K562 (cell line): ENCODE measurements around the gene YTHDC1. TPM values are rescaled to one million over a fixed set of nuclear protein-coding genes. Genes with fewer than 3 reads are reported as not detected.

Experiments
- ATAC-seq: fragments of 200-7000 bp; cut with Tn5 transposase; 3 replicates; pipeline ENCODE4 v1.9.1; 2020; ENCODE audit warnings: moderate library complexity
- BruUV-seq: library from RNA; stranded (reverse); fragments of 400-500 nt; replicated peaks from 2 replicates; lab custom pipeline; 2021; lab: Mats Ljungman, UMichigan
- CTCF ChIA-PET: fragments of 300-600 bp; formaldehyde crosslinking; extraction: SDS; loops from one replicate; lab custom pipeline; 2021; ENCODE audit warnings: low intra/inter-chr PET ratio; lab: Yijun Ruan, JAX
- POLR2A ChIA-PET: fragments of 300-600, 350-650 bp; sonication (Branson Sonifier 250); formaldehyde crosslinking; extraction: SDS; loops from one replicate; lab custom pipeline; 2021; ENCODE audit warnings: antibody characterized with exemption, inconsistent platforms; lab: Yijun Ruan, JAX
- DNase-seq, 4 experiments: peaks; one replicate each; pipeline versions ENCODE4 v3.0.0 to v3.0.0-alpha.2; 2011 to 2018; ENCODE audit warnings: low spot score in 3 of 4, mixed read lengths in 3 of 4; ENCODE audit errors: extremely low read depth in 1 of 4
- FAIRE-seq: peaks from 2 replicates; lab custom pipeline; 2011; peaks lifted over from hg19 to GRCh38; lab: Jason Lieb, UNC
- H2AFZ ChIP-seq: 2 replicates; pipeline ENCODE4 v1.6.0; 2011; ENCODE audit warnings: low read depth, low read length, control low read depth, inconsistent platforms
- H3K27ac ChIP-seq: fragments of 200-600 bp; 3 replicates; pipeline ENCODE4 v1.8.0; 2011; ENCODE audit warnings: low read depth, mild to moderate bottlenecking, control low read depth, inconsistent platforms, low read length, moderate library complexity, mixed read lengths; ENCODE audit errors: extremely low read depth
- H3K27me3 ChIP-seq, 2 experiments: fragments of 300-600 bp in 1 of 2; 2 replicates in 1 of 2; 3 replicates in 1 of 2; pipeline versions ENCODE4 v1.6.0 to v1.8.0; 2011; ENCODE audit warnings: inconsistent platforms in 2 of 2, low read length in 2 of 2, mild to moderate bottlenecking in 1 of 2, mixed read lengths in 1 of 2, moderate library complexity in 1 of 2; ENCODE audit not compliant: control insufficient read depth in 2 of 2, insufficient read depth in 2 of 2
- H3K36me3 ChIP-seq: fragments of 300-600 bp; 3 replicates; pipeline ENCODE4 v1.8.0; 2011; ENCODE audit warnings: mild to moderate bottlenecking, low read length, inconsistent platforms; ENCODE audit not compliant: control insufficient read depth, insufficient read depth
- H3K4me1 ChIP-seq, 2 experiments: fragments of 200-600 bp in 1 of 2; replicated peaks in 1 of 2; 2 replicates in 1 of 2; 3 replicates in 1 of 2; pipeline versions ENCODE4 v1.5.1 to v1.8.0; 2011; ENCODE audit warnings: inconsistent platforms in 2 of 2, low read length in 2 of 2, mild to moderate bottlenecking in 1 of 2, mixed read lengths in 1 of 2, moderate library complexity in 1 of 2; ENCODE audit not compliant: control insufficient read depth in 2 of 2, insufficient read depth in 2 of 2
- H3K4me2 ChIP-seq: 2 replicates; pipeline ENCODE4 v1.6.1; 2011; ENCODE audit warnings: low read length, control low read depth, inconsistent platforms, mixed read lengths; ENCODE audit not compliant: insufficient read depth
- H3K4me3 ChIP-seq: fragments of 200-600 bp; sonication (generic), shearing (Covaris generic); 2 replicates; pipeline ENCODE4 v1.5.1; 2016; ENCODE audit warnings: control low read depth, inconsistent platforms
- H3K79me2 ChIP-seq: fragments of 200-600 bp; 3 replicates; pipeline ENCODE4 v1.8.0; 2011; ENCODE audit warnings: low read length, inconsistent platforms; ENCODE audit not compliant: control insufficient read depth, insufficient read depth
- H3K9ac ChIP-seq, 2 experiments: 2 replicates each; pipeline versions ENCODE4 v1.6.0 to v1.6.1; 2011; ENCODE audit warnings: low read depth in 2 of 2, low read length in 2 of 2, control low read depth in 1 of 2, inconsistent platforms in 1 of 2, mild to moderate bottlenecking in 1 of 2, mixed read lengths in 1 of 2; ENCODE audit not compliant: insufficient read depth in 1 of 2
- H3K9me1 ChIP-seq: one replicate; pipeline ENCODE4 v1.6.0; 2011; ENCODE audit warnings: inconsistent platforms, mild to moderate bottlenecking, low read length, moderate library complexity; ENCODE audit not compliant: control insufficient read depth, insufficient read depth
- H3K9me3 ChIP-seq: replicated peaks from 2 replicates; pipeline ENCODE4 v1.5.1; 2011; ENCODE audit warnings: low read depth, low read length, inconsistent platforms; ENCODE audit not compliant: control insufficient read depth, insufficient read depth
- H4K20me1 ChIP-seq: replicated peaks from 2 replicates; pipeline ENCODE4 v1.6.1; 2011; ENCODE audit warnings: low read length, inconsistent platforms, mixed read lengths; ENCODE audit not compliant: control insufficient read depth, insufficient read depth
- ARNT ChIP-seq, 2 experiments: fragments of 450-650 bp; IDR thresholded peaks; 2 replicates each; pipeline ENCODE4 v1.6.1; 2016; ENCODE audit warnings: mild to moderate bottlenecking in 1 of 2
- NFE2 ChIP-seq: IDR thresholded peaks from 2 replicates; pipeline ENCODE4 v1.6.1; 2014; ENCODE audit warnings: antibody characterized with exemption, low read depth
- WGBS: fragments of 100-300 bp; shearing (Covaris generic); methylation state at CpG from one replicate; pipeline ENCODE4 v1.1.6; 2016; ENCODE audit warnings: low coverage, mixed read lengths; ENCODE audit not compliant: insufficient coverage; ENCODE audit errors: missing lambda C conversion rate; 5-methylcytosine and 5-hydroxymethylcytosine counted together
- in situ Hi-C: fragments of 300-500 bp; cut with MboI; formaldehyde crosslinking; loops from 4 replicates; pipeline ENCODE4 v1.15.0; 2018; ENCODE audit warnings: inconsistent platforms, mixed read lengths
- intact Hi-C: fragments of 100-400 bp; cut with micrococcal nuclease; formaldehyde crosslinking; loops from 2 replicates; pipeline ENCODE4 v1.14.2; 2022
- polyA plus RNA-seq, 8 experiments: library from polyadenylated mRNA; depleted of rRNA in 4 of 8; stranded (reverse) in 5 of 8; unstranded in 3 of 8; fragments of >200 nt; fragmentation: Nextera tagmentation in 2 of 8; fragmentation: Illumina TruSeq in 1 of 8; extraction: Ambion mirVana in 2 of 8; extraction: Trizol in 1 of 8; gene quantifications; 2 replicates each; pipeline versions ENCODE4 v1.2.1 to v1.2.3, GENCODE V29; 2011 to 2014; ENCODE audit warnings: inconsistent platforms in 1 of 8, missing spikeins in 1 of 8
- total RNA-seq, 7 experiments: library from RNA; depleted of rRNA in 6 of 7; stranded (reverse); fragments of >200 nt in 6 of 7; fragmentation: Illumina TruSeq in 2 of 7; extraction: Trizol in 2 of 7; gene quantifications; 2 replicates each; pipeline versions ENCODE4 v1.2.1 to v1.2.3, GENCODE V29; 2011 to 2021; ENCODE audit warnings: low replicate concordance in 1 of 7
- TF ChIP-seq, protein P1 (sequence below), 3 experiments: fragments of 200-800 bp in 1 of 3; fragments of 250-450 bp in 1 of 3; fragments of 450-650 bp in 1 of 3; sonication (Bioruptor Pico) in 1 of 3; sonication (Bioruptor generic) in 1 of 3; formaldehyde crosslinking in 1 of 3; IDR thresholded peaks; 2 replicates each; pipeline versions ENCODE4 v1.6.1 to v1.8.0; 2016 to 2022; ENCODE audit warnings: mild to moderate bottlenecking in 2 of 3, missing genetic modification characterization in 2 of 3, missing compliant biosample characterization in 1 of 3, moderate library complexity in 1 of 3

YTHDC1 gene
- total and polyA plus RNA-seq, 9 of the 15 experiments (the other 6 are each of a cell fraction or from before 2014, with no cell fraction given) = 9.8 to 65.4 (median 51.7) TPM

DNA sequence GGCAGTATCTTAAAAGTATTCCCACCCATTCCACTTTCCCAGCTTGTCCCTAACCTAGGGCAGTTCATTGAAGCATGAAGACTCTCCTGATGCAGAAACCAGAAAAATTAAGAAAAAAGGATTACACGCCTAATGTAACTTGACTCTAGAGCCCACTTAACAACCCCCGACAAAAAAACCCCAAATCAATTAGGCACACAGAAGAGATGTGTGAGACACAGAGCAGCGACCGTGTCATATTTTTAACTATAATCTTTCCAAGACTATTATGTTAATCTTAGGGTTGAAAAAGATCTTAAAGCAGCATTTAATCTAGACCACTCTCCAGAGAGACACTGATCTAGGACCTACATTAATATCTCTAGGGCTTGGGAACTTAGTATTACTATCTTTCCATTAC is 1.3 kb downstream of the YTHDC1 start:
- DNase-seq = no peak
- peaks cover 36% of the 10 kb centered on the region for H4K20me1 ChIP-seq
- FAIRE-seq = no peak
- POLR2A ChIA-PET = interaction anchor here (1.1 to 1.4 kb wide), 2 partner anchors 9 to 28 kb away, joined by 3 read pairs; no protein-coding TSS in a partner anchor
- WGBS = 2% methylated on average over 4 of the region's 4 CpGs
- BruUV-seq = TSS peak; percentile 42
- TF ChIP-seq, protein P1, sequence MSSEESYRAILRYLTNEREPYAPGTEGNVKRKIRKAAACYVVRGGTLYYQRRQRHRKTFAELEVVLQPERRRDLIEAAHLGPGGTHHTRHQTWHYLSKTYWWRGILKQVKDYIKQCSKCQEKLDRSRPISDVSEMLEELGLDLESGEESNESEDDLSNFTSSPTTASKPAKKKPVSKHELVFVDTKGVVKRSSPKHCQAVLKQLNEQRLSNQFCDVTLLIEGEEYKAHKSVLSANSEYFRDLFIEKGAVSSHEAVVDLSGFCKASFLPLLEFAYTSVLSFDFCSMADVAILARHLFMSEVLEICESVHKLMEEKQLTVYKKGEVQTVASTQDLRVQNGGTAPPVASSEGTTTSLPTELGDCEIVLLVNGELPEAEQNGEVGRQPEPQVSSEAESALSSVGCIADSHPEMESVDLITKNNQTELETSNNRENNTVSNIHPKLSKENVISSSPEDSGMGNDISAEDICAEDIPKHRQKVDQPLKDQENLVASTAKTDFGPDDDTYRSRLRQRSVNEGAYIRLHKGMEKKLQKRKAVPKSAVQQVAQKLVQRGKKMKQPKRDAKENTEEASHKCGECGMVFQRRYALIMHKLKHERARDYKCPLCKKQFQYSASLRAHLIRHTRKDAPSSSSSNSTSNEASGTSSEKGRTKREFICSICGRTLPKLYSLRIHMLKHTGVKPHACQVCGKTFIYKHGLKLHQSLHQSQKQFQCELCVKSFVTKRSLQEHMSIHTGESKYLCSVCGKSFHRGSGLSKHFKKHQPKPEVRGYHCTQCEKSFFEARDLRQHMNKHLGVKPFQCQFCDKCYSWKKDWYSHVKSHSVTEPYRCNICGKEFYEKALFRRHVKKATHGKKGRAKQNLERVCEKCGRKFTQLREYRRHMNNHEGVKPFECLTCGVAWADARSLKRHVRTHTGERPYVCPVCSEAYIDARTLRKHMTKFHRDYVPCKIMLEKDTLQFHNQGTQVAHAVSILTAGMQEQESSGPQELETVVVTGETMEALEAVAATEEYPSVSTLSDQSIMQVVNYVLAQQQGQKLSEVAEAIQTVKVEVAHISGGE (CRISPR knock-in tag; IDR thresholded peaks at IDR 0.05) = no peak
- TF ChIP-seq ARNT (IDR thresholded peaks at IDR 0.05) (peak in 1 of 2 experiments; percentile 52; a peak in 1 of 4 replicates), NFE2 (no peak)
- peaks cover 67% of the 10 kb centered on the region for H3K79me2 ChIP-seq
- peak overlapping the region; percentile 98 for H3K27ac ChIP-seq
- peak overlapping the region; percentile 91 for H3K4me3 ChIP-seq
- in situ Hi-C loops (no loop called here), intact Hi-C loops (no loop called here)
- peaks cover 11% of the 10 kb centered on the region; the same call in 2 of the 3 replicates for H3K36me3 ChIP-seq
- ATAC-seq = peak; percentile 2
- H3K27me3 ChIP-seq = no peaks in the 10 kb centered on the region; a peak in 1 of 5 replicates
- peaks cover 2% of the 10 kb centered on the region for H3K9me3 ChIP-seq
- peak overlapping the region in 1 of 2 experiments; percentile 94; a peak in 2 of 4 replicates for H3K9ac ChIP-seq
- H2AFZ ChIP-seq = no peak overlapping the region
- CTCF ChIA-PET = no interaction called here
- peaks cover 11 to 17% of the 10 kb centered on the region in 2 experiments; a peak in 4 of 5 replicates for H3K4me1 ChIP-seq
- H3K9me1 ChIP-seq = peaks cover 4% of the 10 kb centered on the region
- peak overlapping the region; percentile 97 for H3K4me2 ChIP-seq
